ENCODE results near the gene SERPINA1.

Gene SERPINA1

GRCh38 chr14:94396628-94397225 is 8.3 kb upstream of the SERPINA1 start:
- H3K4me3 ChIP-seq (ENCODE audit: low read depth in 1 of 2, low read length in 2 of 2) = no peak overlapping the region
- no peak overlapping the region for H3K4me2 ChIP-seq (ENCODE audit: insufficient read depth, low read length)
- no peaks in the 10 kb centered on the region for H4K20me1 ChIP-seq (ENCODE audit: insufficient read depth, low read length)

GRCh38 chr14:94395888-94396574 is 7.6 kb upstream of the SERPINA1 start:
- Histone ChIP-seq H2AFZ (ENCODE audit: low read depth, low read length) (no peak overlapping the region), H3K4me2 (ENCODE audit: insufficient read depth, low read length) (no peak overlapping the region), H3K9ac (ENCODE audit: low read depth, low read length) (no peak overlapping the region), H3K27me3 (ENCODE audit: insufficient read depth, low read length, poor library complexity) (peaks cover 7% of the 10 kb centered on the region), H3K9me3 (ENCODE audit: insufficient read depth, low read length, severe bottlenecking) (no peaks in the 10 kb centered on the region), H3K79me2 (ENCODE audit: insufficient read depth, low read length) (no peaks in the 10 kb centered on the region), H4K20me1 (ENCODE audit: insufficient read depth, low read length) (no peaks in the 10 kb centered on the region), H3K36me3 (ENCODE audit: insufficient read depth, low read length) (no peaks in the 10 kb centered on the region), H3K4me1 (ENCODE audit: insufficient read depth, low read length) (peaks cover 4% of the 10 kb centered on the region), H3K27ac (ENCODE audit: low read length) (no peak overlapping the region), H3K4me3 (ENCODE audit: low read depth in 1 of 2, low read length in 2 of 2) (no peak overlapping the region)
- DNase-seq (no peak), ATAC-seq (ENCODE audit: insufficient read depth, low read depth) (no peak)
- TF ChIP-seq CTCF (IDR thresholded peaks at IDR 0.05; ENCODE audit: borderline replicate concordance, extremely low read depth, low read length, poor library complexity, severe bottlenecking) = no peak
- TF ChIP-seq EZH2 (IDR thresholded peaks at IDR 0.05; ENCODE audit: borderline replicate concordance, low read depth, low read length, severe bottlenecking) = no peak

More at GRCh38 chr14:94396628-94397225, 8.3 kb upstream of the SERPINA1 start:
- no peak for TF ChIP-seq CTCF (IDR thresholded peaks at IDR 0.05; ENCODE audit: borderline replicate concordance, extremely low read depth, low read length, poor library complexity, severe bottlenecking)
- H3K79me2 ChIP-seq (ENCODE audit: insufficient read depth, low read length) = no peaks in the 10 kb centered on the region
- H3K27ac ChIP-seq (ENCODE audit: low read length) = no peak overlapping the region
- no peak for DNase-seq
- H3K27me3 ChIP-seq (ENCODE audit: insufficient read depth, low read length, poor library complexity) = peaks cover 7% of the 10 kb centered on the region
- no peak overlapping the region for H3K9ac ChIP-seq (ENCODE audit: low read depth, low read length)
- no peaks in the 10 kb centered on the region for H3K9me3 ChIP-seq (ENCODE audit: insufficient read depth, low read length, severe bottlenecking)
- no peaks in the 10 kb centered on the region for H3K36me3 ChIP-seq (ENCODE audit: insufficient read depth, low read length)
- no peak for ATAC-seq (ENCODE audit: insufficient read depth, low read depth)
- H2AFZ ChIP-seq (ENCODE audit: low read depth, low read length) = no peak overlapping the region
- peaks cover 4% of the 10 kb centered on the region for H3K4me1 ChIP-seq (ENCODE audit: insufficient read depth, low read length)

GRCh38 chr14:94395282-94395887 is 7.0 kb upstream of the SERPINA1 start:
- Histone ChIP-seq H3K4me3 (ENCODE audit: low read depth in 1 of 2, low read length in 2 of 2) (no peak overlapping the region), H3K27me3 (ENCODE audit: insufficient read depth, low read length, poor library complexity) (peaks cover 7% of the 10 kb centered on the region), H3K4me2 (ENCODE audit: insufficient read depth, low read length) (no peak overlapping the region), H4K20me1 (ENCODE audit: insufficient read depth, low read length) (no peaks in the 10 kb centered on the region), H3K9ac (ENCODE audit: low read depth, low read length) (no peak overlapping the region), H3K9me3 (ENCODE audit: insufficient read depth, low read length, severe bottlenecking) (no peaks in the 10 kb centered on the region), H3K79me2 (ENCODE audit: insufficient read depth, low read length) (no peaks in the 10 kb centered on the region), H2AFZ (ENCODE audit: low read depth, low read length) (no peak overlapping the region), H3K27ac (ENCODE audit: low read length) (no peak overlapping the region), H3K4me1 (ENCODE audit: insufficient read depth, low read length) (peaks cover 4% of the 10 kb centered on the region), H3K36me3 (ENCODE audit: insufficient read depth, low read length) (no peaks in the 10 kb centered on the region)
- no peak for TF ChIP-seq CTCF (IDR thresholded peaks at IDR 0.05; ENCODE audit: borderline replicate concordance, extremely low read depth, low read length, poor library complexity, severe bottlenecking)
- no peak for TF ChIP-seq EZH2 (IDR thresholded peaks at IDR 0.05; ENCODE audit: borderline replicate concordance, low read depth, low read length, severe bottlenecking)
- no peak for ATAC-seq (ENCODE audit: insufficient read depth, low read depth)
- DNase-seq = no peak

Measured in DND-41 (cell line).